ENCODE results near the gene PANK1. TPM values are rescaled to one million over a fixed set of nuclear protein-coding genes. Genes with fewer than 3 reads are reported as not detected.

PANK1 gene
- total and polyA plus RNA-seq, 2 of the 8 experiments (the other 6 are each of a cell fraction or from before 2014, with no cell fraction given), result 18.5 to 40.4 TPM

- TF ChIP-seq, protein P1, sequence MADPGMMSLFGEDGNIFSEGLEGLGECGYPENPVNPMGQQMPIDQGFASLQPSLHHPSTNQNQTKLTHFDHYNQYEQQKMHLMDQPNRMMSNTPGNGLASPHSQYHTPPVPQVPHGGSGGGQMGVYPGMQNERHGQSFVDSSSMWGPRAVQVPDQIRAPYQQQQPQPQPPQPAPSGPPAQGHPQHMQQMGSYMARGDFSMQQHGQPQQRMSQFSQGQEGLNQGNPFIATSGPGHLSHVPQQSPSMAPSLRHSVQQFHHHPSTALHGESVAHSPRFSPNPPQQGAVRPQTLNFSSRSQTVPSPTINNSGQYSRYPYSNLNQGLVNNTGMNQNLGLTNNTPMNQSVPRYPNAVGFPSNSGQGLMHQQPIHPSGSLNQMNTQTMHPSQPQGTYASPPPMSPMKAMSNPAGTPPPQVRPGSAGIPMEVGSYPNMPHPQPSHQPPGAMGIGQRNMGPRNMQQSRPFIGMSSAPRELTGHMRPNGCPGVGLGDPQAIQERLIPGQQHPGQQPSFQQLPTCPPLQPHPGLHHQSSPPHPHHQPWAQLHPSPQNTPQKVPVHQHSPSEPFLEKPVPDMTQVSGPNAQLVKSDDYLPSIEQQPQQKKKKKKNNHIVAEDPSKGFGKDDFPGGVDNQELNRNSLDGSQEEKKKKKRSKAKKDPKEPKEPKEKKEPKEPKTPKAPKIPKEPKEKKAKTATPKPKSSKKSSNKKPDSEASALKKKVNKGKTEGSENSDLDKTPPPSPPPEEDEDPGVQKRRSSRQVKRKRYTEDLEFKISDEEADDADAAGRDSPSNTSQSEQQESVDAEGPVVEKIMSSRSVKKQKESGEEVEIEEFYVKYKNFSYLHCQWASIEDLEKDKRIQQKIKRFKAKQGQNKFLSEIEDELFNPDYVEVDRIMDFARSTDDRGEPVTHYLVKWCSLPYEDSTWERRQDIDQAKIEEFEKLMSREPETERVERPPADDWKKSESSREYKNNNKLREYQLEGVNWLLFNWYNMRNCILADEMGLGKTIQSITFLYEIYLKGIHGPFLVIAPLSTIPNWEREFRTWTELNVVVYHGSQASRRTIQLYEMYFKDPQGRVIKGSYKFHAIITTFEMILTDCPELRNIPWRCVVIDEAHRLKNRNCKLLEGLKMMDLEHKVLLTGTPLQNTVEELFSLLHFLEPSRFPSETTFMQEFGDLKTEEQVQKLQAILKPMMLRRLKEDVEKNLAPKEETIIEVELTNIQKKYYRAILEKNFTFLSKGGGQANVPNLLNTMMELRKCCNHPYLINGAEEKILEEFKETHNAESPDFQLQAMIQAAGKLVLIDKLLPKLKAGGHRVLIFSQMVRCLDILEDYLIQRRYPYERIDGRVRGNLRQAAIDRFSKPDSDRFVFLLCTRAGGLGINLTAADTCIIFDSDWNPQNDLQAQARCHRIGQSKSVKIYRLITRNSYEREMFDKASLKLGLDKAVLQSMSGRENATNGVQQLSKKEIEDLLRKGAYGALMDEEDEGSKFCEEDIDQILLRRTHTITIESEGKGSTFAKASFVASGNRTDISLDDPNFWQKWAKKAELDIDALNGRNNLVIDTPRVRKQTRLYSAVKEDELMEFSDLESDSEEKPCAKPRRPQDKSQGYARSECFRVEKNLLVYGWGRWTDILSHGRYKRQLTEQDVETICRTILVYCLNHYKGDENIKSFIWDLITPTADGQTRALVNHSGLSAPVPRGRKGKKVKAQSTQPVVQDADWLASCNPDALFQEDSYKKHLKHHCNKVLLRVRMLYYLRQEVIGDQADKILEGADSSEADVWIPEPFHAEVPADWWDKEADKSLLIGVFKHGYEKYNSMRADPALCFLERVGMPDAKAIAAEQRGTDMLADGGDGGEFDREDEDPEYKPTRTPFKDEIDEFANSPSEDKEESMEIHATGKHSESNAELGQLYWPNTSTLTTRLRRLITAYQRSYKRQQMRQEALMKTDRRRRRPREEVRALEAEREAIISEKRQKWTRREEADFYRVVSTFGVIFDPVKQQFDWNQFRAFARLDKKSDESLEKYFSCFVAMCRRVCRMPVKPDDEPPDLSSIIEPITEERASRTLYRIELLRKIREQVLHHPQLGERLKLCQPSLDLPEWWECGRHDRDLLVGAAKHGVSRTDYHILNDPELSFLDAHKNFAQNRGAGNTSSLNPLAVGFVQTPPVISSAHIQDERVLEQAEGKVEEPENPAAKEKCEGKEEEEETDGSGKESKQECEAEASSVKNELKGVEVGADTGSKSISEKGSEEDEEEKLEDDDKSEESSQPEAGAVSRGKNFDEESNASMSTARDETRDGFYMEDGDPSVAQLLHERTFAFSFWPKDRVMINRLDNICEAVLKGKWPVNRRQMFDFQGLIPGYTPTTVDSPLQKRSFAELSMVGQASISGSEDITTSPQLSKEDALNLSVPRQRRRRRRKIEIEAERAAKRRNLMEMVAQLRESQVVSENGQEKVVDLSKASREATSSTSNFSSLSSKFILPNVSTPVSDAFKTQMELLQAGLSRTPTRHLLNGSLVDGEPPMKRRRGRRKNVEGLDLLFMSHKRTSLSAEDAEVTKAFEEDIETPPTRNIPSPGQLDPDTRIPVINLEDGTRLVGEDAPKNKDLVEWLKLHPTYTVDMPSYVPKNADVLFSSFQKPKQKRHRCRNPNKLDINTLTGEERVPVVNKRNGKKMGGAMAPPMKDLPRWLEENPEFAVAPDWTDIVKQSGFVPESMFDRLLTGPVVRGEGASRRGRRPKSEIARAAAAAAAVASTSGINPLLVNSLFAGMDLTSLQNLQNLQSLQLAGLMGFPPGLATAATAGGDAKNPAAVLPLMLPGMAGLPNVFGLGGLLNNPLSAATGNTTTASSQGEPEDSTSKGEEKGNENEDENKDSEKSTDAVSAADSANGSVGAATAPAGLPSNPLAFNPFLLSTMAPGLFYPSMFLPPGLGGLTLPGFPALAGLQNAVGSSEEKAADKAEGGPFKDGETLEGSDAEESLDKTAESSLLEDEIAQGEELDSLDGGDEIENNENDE (IDR thresholded peaks at IDR 0.05; ENCODE audit: insufficient replicate concordance, low read length), result no peak
Measured at GRCh38 chr10:89549510-89549909, 95.5 kb downstream of the PANK1 start (continued).

Data from H1 (cell line).